ENCODE measurements around the gene ANKRD23.
A peak's percentile ranks its signal among the peaks of the same experiment; 100 is the strongest.

Gene ANKRD23

GRCh38 chr2:96888072-96889011, 44.5 kb upstream of the ANKRD23 start:
- peak overlapping the region; percentile 48 for H3K4me2 ChIP-seq (ENCODE audit: low read length)
- no peak overlapping the region for H3K9ac ChIP-seq (ENCODE audit: low read length)
- no peak overlapping the region for H2AFZ ChIP-seq (ENCODE audit: low read depth, low read length)

DNA sequence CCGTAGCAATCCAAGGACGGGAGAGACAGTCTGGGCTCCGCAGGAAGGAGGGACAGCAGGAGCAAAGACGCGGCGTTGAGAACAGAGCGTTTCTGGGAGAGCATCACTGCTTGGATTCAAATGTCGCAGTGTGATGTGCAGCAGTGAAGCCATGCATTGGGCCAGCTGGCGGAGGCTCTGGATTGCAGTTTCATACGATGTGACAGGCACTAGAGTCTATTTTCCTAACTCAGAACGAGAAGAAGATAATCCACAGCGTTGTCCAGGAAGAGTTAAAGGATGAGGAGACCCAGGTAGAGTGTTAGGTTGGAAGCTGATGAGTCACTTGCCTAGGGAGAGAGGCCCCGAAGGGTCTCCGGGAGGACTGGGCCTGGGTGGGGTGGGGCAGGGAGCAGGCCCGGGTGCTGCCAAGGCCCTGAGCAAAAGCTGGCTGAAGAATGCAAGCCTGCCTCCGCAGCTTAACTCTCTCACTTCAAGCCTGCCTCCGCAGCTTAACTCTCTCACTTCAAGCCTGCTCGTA, 43.7 kb upstream of the ANKRD23 start:
- H3K79me2 ChIP-seq (ENCODE audit: low read length), result no peaks in the 10 kb centered on the region
- no peaks in the 10 kb centered on the region; the same call in 1 of the 2 replicates for H3K27me3 ChIP-seq (ENCODE audit: low read depth, low read length)
- no peaks in the 10 kb centered on the region for H4K20me1 ChIP-seq (ENCODE audit: insufficient read depth, low read length)
- H3K4me1 ChIP-seq (ENCODE audit: low read length), result peaks cover 28% of the 10 kb centered on the region
- H3K27ac ChIP-seq (ENCODE audit: low read length), result peak overlapping the region; percentile 25
- no peaks in the 10 kb centered on the region for H3K36me3 ChIP-seq (replicated peaks; ENCODE audit: low read depth, low read length)
- no peak overlapping the region for H3K4me3 ChIP-seq (ENCODE audit: low read length)
- no peak overlapping the region for H3K9ac ChIP-seq (ENCODE audit: low read length)
- peak overlapping the region; percentile 48 for H3K4me2 ChIP-seq (ENCODE audit: low read length)
- H2AFZ ChIP-seq (ENCODE audit: low read depth, low read length), result no peak overlapping the region
- TF ChIP-seq, protein P1, sequence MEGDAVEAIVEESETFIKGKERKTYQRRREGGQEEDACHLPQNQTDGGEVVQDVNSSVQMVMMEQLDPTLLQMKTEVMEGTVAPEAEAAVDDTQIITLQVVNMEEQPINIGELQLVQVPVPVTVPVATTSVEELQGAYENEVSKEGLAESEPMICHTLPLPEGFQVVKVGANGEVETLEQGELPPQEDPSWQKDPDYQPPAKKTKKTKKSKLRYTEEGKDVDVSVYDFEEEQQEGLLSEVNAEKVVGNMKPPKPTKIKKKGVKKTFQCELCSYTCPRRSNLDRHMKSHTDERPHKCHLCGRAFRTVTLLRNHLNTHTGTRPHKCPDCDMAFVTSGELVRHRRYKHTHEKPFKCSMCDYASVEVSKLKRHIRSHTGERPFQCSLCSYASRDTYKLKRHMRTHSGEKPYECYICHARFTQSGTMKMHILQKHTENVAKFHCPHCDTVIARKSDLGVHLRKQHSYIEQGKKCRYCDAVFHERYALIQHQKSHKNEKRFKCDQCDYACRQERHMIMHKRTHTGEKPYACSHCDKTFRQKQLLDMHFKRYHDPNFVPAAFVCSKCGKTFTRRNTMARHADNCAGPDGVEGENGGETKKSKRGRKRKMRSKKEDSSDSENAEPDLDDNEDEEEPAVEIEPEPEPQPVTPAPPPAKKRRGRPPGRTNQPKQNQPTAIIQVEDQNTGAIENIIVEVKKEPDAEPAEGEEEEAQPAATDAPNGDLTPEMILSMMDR (IDR thresholded peaks at IDR 0.05; ENCODE audit: low read depth, low read length), result no peak
- no peak for TF ChIP-seq EZH2phosphoT487 (IDR thresholded peaks at IDR 0.05; ENCODE audit: low read depth)
- H3K9me3 ChIP-seq (ENCODE audit: insufficient read depth, low read length), result no peaks in the 10 kb centered on the region

More at GRCh38 chr2:96888072-96889011, 44.5 kb upstream of the ANKRD23 start:
- H3K4me3 ChIP-seq (ENCODE audit: low read length), result no peak overlapping the region
- H3K27me3 ChIP-seq (ENCODE audit: low read depth, low read length), result no peaks in the 10 kb centered on the region; the same call in 1 of the 2 replicates
- TF ChIP-seq, protein P1 (IDR thresholded peaks at IDR 0.05; ENCODE audit: low read depth, low read length), result no peak
- TF ChIP-seq EZH2phosphoT487 (IDR thresholded peaks at IDR 0.05; ENCODE audit: low read depth), result no peak
- H3K36me3 ChIP-seq (replicated peaks; ENCODE audit: low read depth, low read length), result no peaks in the 10 kb centered on the region
- H4K20me1 ChIP-seq (ENCODE audit: insufficient read depth, low read length), result no peaks in the 10 kb centered on the region
- no peaks in the 10 kb centered on the region for H3K79me2 ChIP-seq (ENCODE audit: low read length)
- no peaks in the 10 kb centered on the region for H3K9me3 ChIP-seq (ENCODE audit: insufficient read depth, low read length)
- peak overlapping the region; percentile 25 for H3K27ac ChIP-seq (ENCODE audit: low read length)
- H3K4me1 ChIP-seq (ENCODE audit: low read length), result peaks cover 28% of the 10 kb centered on the region

- no peaks in the 10 kb centered on the region for H3K9me3 ChIP-seq (ENCODE audit: insufficient read depth, low read length)
- no peak overlapping the region for H3K27ac ChIP-seq (ENCODE audit: low read length)
- H3K9ac ChIP-seq (ENCODE audit: low read length), result no peak overlapping the region
- no peaks in the 10 kb centered on the region for H3K79me2 ChIP-seq (ENCODE audit: low read length)
- H3K4me2 ChIP-seq (ENCODE audit: low read length), result peak overlapping the region; percentile 16
- no peak overlapping the region for H3K4me3 ChIP-seq (ENCODE audit: low read length)
- H3K27me3 ChIP-seq (ENCODE audit: low read depth, low read length), result no peaks in the 10 kb centered on the region; the same call in 1 of the 2 replicates
- no peak overlapping the region for H2AFZ ChIP-seq (ENCODE audit: low read depth, low read length)
- no peaks in the 10 kb centered on the region for H4K20me1 ChIP-seq (ENCODE audit: insufficient read depth, low read length)
- H3K4me1 ChIP-seq (ENCODE audit: low read length), result peaks cover 38% of the 10 kb centered on the region
- TF ChIP-seq, protein P1 (IDR thresholded peaks at IDR 0.05; ENCODE audit: low read depth, low read length), result no peak
- TF ChIP-seq EZH2phosphoT487 (IDR thresholded peaks at IDR 0.05; ENCODE audit: low read depth), result no peak
- no peaks in the 10 kb centered on the region for H3K36me3 ChIP-seq (replicated peaks; ENCODE audit: low read depth, low read length)
These were observed 41.9 kb upstream of the ANKRD23 start for GRCh38 chr2:96885432-96886347.
